Fibroblast of skin of left biceps (primary cell): ENCODE measurements around the gene INSIG1.

Source experiments
- DNase-seq, 2 experiments: peaks; one replicate each; pipeline ENCODE4 v3.0.0-alpha.2; 2013; ENCODE audit warnings: low read depth in 2 of 2

The INSIG1 gene

DNA sequence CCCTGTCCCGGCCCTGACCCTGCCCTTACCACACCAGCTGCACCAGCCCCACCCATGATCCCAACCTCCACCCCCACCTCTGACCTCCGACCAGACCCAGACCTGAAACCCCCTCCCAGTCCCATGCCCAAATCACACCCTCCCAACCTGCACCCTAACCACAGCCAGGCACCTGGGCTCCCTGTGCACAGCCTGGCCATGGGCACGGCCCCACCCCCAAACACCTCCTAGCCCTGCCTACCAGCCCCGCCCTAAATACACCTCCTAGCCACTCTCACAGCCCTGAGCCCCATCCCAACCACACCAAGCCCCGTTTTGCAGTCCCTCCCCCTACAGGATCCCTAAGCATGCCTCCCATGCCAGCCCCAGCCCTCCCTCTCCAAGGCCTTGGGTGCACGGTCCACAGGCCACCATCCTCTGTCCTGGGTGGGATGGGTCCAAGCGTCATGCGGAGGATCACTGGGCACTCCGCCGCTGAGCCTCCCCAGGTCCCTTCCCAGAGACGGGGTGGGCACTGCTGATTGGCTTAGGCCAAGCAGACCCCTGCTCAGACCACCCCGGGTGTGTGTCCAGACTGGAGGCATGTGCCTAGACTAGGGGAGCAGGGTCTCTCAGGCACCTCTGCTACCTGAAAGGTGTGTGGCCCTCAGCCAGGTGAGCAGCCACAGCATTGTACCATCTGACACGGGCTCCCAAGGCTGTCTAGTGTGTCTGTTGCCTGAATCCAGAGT lies 30.1 kb downstream of the INSIG1 start:
- no peak for DNase-seq

DNA sequence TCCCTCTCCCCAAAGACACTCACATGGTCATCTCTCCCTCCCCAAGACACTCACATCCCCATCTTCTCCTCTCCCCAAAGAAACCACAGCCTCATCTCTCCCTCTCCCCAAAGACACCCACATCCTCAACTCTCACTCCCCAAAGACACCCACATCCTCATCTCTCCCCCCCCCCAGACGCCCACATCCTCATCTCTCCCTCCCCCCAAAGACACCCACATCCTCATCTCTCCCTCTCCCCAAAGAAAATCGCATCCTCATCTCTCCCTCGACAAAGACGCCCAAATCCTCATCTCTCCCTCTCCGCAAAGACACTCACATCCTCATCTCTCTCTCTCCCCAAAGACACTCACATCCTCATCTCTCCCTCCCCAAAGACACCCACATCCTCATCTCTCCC lies 31.5 kb downstream of the INSIG1 start:
- no peak for DNase-seq

DNA sequence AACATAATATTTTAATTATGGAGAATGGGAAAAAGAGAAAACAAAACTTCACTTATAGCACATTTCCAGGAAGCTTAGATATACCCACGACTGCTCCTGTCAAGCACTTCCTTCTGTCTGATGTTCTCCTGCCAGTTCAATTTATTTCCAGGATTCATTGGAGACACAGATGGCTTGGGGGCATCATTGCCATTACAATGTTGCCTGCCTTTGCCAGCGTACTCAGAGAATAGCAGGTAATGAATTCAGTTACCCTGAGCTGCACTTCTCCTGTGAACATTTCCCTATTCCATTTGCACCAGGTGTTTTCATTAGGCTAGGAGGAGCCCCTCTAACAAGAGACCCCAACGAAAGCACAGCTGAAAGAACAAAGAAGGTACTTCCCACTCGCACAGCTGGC lies 33.7 kb downstream of the INSIG1 start:
- DNase-seq = no peak

DNA sequence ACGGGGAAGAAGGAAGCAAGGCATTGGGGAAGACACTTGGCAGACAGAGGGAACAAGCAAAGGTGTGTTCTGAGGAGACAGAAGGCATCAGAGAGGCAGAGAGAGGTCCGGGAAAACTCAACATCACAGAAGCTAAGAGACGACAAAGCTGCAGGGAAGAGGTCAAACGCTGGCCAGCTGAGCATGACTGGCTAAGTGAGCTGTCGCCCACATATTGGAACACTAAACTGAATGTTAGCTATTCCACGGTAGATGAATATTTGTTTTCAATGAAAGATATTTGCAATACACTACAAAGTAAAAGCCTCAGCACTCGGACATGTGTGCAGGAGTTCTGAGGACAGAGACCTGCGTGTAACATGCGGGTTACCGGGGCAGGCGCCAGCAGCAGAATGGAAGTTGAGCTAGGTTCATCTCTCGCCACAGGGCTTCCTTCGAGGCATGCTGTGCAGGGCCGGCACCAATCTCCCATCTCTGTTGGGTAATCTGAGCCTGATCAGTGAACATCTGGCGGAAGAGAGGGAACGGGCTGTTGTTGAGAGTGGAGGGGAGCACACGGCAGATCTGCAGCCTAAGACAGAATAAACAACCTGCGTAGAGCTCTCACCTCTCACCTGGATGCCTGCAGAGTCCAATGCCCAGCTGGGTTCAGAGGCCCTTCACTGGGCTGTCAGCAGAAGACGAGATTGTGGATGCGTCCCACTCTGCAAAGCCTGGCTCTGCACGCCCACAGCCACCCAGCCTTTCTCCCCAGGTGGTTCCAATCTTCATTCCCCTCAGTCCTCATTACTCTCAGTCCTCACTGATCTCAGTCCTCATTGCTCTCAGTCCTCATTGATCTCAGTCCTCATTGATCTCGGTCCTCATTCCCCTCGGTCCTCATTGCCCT lies 35.9 kb downstream of the INSIG1 start:
- DNase-seq = no peak

DNA sequence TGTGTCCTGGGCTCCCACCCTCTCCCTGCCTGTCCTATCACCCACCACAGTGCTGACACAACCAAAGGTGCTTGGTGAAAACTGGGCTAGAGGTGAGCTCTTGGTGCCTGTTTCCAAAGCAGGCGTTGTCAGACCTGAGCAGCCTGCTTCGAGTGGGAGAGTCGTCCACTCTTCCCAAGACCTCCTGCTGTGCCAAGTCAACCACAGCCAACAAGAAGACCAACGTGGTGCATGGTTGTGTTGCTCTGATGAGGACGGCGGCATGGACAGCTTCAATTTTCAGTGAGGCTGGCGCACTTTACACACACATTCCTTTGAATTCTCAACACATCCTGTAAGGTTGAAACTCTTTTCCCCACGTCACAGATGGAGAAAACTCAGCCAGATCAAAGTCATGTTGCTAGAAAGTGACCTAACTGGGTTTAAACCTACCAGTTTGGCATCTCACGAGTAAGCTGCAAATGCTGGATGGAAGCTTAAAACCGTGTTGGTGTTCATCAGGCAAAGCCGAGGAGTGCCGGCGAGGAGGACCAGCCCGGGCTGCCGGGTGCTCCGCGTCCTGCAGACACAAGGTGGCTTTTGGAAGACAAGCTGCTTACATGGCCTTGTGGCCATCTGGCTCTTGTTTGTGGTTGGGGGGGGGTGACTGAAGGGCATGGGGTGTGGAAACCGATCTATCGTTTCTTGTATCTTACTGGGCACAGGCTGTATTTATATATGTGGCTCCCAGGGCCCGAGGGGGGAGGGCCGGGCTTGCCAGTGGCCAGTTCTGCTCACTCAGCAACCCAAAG lies 39.3 kb downstream of the INSIG1 start:
- DNase-seq = no peak

DNA sequence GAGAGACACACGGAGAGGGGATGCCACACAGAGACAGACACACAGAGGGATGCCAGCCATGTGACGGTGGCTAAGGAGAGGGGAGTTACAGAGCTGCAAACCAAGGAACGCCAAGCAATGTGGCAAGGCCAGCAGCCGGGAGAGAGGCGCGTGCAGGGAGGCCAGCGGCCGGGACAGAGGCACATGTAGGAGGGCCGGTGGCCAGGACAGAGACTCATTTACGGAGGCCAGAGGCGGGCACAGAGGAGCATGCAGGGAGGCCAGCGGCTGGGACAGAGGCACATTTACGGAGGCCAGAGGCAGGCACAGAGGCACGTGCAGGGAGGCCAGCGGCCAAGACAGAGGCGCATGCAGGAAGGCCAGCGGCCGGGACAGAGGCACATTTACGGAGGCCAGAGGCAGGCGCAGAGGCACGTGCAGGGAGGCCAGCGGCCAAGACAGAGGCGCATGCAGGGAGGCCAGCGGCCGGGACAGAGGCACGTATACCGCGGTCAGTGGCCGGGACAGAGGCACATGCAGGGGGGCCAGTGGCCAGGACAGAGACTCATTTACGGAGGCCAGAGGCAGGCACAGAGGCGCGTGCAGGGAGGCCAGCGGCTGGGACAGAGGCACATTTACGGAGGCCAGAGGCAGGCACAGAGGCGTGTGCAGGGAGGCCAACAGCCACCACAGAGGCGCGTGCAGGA lies 40.4 kb downstream of the INSIG1 start:
- DNase-seq = no peak

DNA sequence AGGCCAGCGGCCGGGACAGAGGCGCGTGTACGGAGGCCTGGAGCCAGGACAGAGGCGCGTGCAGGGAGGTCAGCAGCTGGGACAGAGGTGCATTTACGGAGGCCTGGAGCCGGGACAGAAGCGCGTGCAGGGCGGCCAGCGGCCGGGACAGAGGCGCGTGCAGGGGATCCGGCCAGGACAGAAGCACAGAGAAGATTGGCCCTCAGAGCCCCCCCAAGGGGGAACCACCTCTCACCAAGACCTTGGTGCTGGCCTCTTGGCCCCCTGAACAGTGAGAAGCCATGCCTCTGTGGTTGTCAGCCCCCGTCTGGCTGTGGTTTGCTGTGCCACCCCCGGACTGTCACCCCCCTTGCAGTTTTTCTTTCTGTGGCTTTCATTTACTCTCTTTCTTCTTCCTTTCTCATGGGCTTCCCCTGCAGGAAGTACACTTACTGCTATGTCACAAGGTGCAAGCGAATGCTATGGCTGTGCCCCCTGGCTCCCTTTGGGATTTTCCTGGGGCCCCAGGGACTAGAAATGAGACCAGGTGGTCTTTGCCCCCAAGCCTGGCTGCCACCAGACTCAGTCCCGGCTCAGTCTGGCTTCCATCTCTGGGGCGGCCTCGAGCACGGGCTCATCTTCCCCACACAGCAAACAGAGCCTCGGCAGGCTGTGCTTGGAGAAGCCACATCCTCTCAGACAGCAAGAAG lies 41.1 kb downstream of the INSIG1 start:
- DNase-seq = no peak

DNA sequence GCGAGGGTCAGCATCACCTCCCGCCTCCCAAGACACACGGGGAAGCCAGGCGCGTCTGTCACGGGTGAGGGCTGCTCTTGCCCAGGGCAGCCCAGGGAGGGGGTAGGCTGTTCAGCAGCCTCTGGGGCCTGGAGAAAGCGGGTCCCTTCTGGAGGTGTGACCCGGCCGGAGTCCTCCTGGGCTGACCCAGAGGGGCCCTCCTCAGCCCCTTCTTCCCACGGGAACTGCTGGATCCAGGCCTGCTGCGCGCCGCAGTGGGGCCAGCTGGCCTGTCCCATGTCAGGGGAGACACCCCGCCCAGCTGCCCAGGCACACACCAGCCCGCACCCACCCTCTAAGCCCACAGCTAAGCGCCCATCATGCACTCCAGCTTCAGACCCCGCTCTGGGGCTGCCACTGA lies 41.8 kb downstream of the INSIG1 start:
- DNase-seq = no peak

DNA sequence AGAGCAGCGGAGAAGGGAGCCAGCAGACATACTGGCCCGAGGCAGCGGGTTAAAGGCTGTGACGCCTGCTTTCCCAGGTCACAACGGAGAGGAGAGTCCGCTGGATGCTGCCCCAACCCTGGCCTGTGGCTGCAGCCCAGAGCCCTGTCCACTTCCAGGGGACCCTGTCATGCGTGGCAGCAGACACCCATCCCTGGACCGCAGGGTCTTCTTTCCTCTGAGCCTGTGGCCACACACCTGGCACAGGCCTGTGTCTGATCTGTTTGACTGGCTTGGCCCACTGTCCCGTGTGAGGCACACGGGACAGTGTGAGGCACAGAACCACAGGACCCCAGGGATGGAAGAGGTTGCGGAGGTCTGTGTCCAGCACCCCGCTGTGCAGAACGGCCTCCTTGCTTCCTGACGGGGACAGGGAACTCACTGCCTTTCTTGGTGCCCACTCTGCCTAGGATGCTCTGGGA lies 42.4 kb downstream of the INSIG1 start:
- DNase-seq = no peak

DNA sequence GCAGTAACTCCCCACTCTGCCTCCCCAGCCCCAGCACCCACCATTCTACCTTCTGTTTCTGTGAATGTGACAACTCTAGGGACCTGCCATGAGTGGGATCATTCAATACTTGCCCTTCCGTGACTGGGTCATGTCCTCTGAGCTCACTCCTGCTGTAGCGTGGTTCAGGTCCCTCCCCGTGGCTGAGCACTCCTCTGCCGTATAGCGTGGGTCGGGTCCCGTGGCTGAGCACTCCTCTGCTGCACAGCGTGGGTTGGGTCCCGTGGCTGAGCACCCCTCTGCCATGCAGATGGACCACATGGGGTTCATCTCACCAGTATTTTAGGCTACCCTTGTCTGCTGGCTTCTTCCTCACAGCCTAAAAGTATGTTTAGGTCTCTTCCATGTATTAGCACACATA lies 43.0 kb downstream of the INSIG1 start:
- no peak for DNase-seq

DNA sequence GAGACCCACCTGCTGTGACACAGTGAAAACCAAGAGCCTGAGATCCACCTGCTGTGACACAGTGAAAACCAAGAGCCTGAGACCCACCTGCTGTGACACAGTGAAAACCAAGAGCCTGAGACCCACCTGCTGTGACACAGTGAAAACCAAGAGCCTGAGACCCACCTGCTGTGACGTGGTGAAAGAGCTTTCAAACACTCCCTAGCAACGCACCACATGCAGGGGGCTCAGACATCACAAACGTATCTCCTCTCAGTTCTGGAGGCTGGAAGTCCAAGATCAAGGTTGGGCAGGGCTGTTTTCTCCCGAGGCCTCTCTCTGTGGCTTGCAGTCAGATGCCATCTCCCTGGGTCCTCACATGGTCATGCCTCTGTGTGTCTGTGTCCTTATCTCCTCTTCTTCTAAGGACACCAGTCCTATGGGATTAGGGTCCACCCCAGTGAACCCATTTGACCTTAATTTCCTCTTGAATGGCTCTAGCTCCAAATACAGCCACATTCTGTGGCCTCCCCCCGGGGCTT lies 43.8 kb downstream of the INSIG1 start:
- DNase-seq = no peak

DNA sequence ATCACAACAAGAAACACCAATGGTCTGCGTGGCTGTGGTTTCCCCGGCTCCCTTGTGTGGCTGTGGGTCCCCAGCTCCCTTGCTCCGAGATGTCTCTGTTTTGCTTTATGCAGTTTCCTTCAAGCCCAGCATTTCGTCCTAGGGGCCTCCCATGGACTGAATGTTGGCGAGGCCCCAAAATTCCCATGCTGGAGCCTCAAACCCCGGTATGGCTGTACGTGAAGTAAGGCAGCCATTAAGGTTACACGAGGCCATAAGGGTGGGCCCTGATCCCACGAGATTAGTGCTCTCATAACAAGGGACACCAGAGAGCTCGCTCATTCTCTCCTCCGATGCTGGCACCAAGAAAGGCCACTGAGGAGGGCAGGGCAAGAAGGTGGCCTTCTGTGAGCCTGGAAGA lies 44.6 kb downstream of the INSIG1 start:
- no peak for DNase-seq

DNA sequence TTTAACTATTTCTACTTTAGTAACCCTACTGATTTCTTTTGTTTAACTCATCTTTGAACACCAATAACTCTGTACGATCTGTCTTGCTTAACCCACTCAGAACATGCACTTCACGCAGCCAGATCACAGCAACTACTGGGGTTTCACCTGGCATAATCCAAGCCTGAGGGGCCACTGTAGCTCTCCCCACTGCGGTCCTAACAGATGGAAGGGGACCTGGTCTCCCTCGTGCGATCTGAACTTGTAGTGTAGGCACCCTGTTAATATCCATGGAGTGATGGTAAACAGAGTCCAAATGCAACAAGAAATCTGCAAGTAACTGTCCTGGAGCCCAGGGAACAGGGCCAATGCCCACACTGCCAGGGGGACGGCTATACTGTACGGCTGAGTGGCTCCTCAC lies 45.5 kb downstream of the INSIG1 start:
- no peak for DNase-seq

DNA sequence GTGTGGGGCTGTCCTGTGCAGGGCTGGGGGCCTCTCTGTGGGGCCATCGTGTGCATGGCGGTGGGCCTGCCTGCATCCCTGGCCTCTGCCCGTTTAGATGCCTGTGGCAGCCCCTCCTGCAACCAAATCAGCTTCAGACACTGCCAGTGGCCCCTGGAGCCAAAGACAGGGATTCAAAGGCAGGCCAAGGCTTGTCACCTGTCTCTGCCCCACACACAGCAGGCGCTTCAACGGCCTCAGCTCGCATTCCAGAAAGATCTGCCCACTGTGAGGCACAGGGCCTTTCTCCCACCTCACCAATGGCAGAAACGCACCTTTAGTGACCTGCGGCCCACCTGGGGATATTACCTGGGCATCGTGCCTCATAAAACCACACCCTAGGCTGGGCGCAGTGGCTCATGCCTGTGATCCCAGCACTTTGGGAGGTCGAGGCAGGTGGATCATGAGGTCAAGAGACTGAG lies 46.0 kb downstream of the INSIG1 start:
- DNase-seq = no peak

DNA sequence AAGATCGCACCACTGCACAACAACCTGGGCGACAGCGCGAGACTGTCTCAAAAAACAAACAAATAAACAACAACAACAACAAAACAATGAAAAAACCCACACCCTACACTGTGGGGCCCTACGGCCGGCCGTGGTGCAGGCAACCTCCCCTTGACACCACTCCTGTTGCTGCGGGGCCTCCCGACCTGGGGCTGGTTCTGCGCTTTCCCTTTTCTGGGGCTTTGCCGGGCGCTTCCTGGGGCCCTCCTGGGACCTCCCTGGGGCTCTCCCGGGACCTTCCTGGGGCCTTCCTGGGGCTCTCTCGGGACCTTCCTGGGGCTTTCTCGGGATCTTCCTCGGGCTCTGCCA lies 46.6 kb downstream of the INSIG1 start:
- DNase-seq = no peak

DNA sequence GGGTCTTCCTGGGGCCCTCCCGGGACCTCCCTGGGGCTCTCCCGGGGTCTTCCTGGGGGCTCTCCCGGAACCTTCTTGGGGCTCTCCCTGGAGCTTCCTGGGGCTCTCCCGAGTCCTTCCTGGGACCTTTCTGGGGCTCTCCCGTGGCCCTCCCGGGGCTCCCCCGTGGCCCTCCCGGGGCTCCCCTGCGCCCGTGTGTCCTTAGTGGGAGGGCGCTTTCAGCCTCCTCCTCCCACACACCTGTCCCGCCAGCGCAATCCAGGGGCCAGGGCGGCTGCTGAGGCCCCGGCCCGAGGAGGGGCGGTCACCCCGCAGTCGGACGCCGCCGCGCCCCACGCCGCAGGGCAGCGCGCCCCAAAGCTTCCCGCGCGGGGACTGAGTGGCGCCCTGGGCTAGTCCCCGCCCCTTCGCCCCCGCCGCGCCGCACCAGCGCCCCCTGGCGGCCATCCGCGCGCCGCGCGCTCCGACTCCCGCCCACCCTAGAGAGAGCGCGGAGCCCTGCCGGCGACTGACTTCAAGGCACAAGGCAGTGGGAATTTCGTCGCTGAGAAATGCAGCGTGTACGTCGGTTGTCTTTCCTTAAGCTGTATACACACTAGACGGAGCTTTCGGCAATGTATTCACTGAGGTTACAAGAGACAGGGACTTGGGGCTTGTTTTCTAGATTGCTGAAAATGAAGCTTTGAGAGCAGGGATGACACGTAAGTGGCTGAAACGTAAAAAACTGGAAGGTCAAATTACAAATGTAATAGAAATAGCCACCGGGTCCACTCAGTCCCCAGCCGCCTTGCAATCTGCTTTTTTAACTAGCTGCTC lies 47.1 kb downstream of the INSIG1 start:
- peak; percentile 18 to 25 for DNase-seq

DNA sequence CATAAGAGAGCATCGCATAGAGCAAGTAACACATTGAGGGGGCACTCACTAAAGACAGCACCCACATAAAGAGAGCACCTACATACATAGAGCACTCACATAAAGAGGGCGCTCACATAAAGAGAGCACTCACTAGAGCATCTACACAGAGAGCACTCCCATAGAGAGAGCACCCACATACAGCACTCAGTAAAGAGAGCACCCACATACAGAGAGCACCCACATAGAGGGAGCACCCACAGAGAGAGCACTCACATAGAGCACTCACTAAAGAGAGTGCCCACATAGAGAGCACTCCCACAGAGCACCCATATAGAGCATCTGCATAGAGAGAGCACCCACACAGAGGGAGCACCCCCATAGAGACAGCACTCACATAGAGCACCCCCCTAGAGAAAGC lies 47.8 kb downstream of the INSIG1 start:
- no peak for DNase-seq

DNA sequence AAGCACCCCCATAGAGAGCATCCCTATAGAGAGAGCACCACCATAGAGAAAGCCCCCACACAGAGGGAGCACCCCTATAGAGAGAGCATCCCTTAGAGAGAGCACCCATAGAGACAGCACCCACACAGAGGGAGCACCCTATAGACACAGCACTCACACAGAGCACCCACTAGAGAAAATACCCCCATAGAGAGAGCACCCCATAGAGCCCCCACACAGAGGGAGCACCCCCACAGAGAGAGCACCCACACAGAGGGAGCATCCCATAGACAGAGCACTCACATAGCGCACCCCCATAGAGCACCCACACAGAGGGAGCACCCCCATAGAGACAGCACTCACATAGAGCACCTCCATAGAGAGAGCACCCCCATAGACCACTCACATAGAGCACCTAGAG lies 48.6 kb downstream of the INSIG1 start:
- no peak for DNase-seq

DNA sequence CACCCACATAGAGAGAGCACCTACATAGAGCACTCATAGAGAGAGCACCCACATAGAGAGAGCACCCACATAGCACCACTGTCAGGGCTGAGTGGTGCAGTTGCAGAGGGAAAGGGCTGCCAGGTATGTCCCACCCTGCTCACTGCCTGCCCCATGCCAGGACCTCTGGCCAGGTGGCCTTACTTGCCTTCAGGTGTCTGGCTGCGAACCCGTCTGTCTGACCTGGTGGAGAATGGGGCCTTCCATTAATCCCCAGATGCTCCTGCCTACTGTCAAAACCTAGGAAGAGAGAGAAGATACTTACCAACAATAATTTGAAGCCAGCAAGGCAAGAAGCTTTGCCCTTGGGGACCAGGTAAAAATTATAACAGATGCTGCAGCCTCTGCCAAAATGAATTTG lies 51.1 kb downstream of the INSIG1 start:
- DNase-seq = no peak
